Effector CD4-positive, alpha-beta T cell (primary cell): ENCODE results near the gene ATXN7L3.
"Not testable (repeated sequence)": the region's sequence is repeated elsewhere in the genome, so short reads cannot be mapped to it uniquely, and the experiment has no call there.

Experiments
- DNase-seq: peaks from one replicate; pipeline ENCODE4 v3.0.0-alpha.2; 2020
- total RNA-seq: gene quantifications from one replicate; lab custom pipeline; 2026; lab: John Stamatoyannopoulos, UW

The ATXN7L3 gene, protein sequence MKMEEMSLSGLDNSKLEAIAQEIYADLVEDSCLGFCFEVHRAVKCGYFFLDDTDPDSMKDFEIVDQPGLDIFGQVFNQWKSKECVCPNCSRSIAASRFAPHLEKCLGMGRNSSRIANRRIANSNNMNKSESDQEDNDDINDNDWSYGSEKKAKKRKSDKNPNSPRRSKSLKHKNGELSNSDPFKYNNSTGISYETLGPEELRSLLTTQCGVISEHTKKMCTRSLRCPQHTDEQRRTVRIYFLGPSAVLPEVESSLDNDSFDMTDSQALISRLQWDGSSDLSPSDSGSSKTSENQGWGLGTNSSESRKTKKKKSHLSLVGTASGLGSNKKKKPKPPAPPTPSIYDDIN
- total RNA-seq = 114 reads per million, percentile 85 among the genes with 10 or more reads in this experiment

DNA sequence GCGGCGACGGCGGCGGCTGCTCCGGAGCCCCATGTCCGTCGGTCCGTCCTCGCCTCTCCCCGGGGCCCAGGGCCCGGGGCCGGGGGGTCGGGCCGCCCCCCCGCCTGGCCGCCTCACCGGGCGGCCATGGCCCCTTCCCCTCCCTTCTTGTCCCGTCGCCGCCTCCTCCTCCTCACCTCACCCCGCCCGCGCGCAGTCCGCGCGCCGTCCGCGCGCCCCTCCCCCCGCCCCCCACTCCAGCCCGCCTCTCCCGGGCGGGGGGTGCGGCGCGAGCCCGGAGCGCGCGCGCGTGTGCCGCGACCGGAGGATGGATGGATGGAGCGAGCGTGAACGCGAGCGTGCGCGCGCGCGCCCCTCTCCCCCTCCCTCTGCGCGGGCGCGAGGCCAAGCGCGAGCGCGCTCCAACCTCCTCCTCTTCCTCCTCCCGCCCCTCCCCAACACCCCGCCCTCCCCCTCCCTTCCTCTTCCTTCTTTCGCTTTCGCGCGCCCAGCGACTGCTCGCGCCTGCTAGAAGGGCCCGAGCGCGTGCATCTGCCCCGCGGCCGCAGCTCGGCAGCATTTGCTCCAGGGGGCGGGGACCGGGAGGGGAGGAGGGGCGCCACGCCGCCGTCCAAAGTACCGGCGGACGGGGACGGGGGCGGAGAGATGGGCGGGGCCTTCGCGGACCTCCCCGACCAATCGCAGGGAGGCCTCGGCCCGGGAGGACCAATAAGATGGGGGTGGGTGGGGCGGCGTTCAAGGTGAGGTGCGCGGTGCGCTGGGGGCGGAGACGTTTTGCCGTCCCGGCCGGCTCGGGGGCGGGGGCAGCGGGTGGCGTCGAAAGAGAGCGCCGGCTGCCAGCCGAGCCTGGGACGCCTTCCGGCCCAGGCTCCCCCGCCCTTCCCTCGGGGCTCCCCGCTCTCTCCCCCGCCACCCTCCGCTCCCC is at the start of gene ATXN7L3:
ATXN7L3 (minus strand) TSS at position 332 of the 925 bp plus-strand sequence. CDS start 1,814 bp downstream, outside the sequence.
- peak; percentile 97 for DNase-seq

- DNase-seq = no peak
These were observed 48.4 kb upstream of the ATXN7L3 start for GRCh38 chr17:44247876-44248736.

- no peak for DNase-seq
These were observed 47.8 kb upstream of the ATXN7L3 start for GRCh38 chr17:44247440-44247841.

DNA sequence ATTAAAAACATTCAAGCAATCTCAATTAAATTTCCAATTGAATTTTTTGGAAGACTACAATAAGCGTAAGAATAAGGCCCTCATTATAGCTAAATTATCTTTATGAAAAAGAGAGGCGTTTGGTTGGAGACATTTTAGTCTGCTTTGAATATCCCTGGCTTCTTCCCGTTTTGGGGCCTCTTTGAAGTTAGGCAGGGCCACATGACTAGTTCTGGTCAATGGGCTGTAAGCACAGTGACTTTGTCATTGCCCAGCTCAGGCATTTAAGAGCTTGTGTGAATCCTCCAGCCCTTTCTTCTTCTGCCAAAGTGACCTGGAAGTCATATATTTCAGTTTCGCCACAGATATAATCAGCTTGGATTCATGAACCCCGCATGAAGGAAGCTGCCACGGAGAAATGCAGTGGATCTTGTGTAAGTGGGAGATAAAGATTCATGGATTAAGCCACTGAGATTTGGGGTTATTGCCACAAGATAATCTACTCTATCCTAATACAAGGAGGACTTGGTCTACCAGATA is 41.5 kb upstream of the ATXN7L3 start:
- DNase-seq = no peak

GRCh38 chr17:44237886-44238285 is 38.2 kb upstream of the ATXN7L3 start:
- not testable (repeated sequence) for DNase-seq

DNA sequence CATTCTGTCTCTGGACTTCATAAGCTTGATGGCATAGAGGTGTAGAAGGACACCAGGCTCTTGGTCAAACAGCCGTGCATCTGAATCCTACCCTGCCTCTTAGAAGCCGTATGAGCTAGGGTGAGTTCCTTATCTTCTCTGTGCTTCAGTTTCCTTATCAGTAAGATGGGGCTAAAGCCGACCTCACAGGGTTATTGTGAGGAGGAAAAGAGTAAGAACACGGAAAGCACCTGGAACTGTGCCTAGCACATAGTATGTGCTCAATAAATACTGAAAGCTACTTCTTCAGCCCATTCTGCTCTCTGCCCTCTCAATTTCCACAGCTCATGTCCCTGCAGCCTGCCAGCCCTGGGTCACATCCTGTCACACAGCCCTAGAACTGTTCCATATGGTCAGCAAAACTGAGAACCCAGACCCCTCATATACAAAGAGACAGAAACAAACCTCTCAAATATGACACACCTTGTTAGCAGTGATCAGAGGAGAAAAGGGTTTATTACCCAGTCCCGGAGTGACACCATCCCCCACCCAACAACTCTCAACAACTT is 36.8 kb upstream of the ATXN7L3 start:
- DNase-seq = no peak

DNA sequence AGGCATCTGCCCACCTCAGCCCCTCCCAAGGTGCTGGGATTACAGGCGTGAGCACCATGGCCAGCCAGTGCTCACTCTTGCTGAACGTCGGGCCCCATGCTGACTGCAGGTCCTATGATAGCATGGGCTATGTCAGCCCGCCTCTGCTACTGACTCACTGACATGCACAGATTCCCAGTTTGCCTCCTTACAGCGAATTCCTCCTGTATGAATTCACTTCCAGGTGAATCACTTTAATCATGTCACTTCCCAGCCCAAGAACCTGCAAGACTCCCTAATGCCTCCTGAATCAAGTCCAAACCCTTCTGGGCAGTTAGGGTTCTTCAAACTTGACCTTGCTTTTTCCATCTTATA is 35.9 kb upstream of the ATXN7L3 start:
- no peak for DNase-seq

DNA sequence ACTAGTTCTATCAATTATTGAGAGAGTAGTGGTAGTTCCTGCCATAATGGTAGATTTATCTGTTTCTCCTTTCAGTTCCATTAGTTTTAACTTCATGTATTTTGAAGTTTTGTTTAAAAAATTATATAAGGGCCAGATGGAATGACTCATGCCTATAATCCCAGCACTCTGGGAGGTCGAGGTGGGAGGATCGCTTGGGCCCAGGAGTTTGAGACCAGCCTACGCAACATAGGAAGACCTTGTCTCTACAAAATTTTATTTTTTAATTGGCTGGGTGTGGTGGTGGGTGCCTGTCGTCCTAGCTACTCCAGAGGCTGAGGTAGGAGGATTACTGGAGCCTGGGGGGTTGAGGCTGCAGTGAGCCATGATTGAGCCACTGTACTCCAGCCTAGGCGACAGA is 33.9 kb upstream of the ATXN7L3 start:
- no peak for DNase-seq

DNA sequence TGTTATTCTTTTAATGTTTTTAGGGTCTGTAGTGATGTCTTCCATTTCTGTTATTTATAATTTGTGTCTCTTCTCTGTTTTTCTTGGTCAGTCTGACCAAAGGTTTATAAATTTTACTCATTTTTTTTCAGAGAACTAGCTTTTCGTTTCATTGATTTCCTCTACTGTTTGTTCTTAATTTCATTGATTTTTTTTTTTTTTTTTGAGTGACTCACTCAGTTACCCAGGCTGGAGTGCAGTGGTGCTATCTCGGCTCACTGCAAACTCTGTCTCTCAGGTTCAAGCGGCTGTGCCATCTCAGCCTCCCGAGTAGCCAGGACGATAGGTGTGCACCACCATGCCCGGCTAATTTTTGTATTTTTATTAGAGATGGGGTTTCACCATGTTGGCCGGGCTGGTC is 32.4 kb upstream of the ATXN7L3 start:
- no peak for DNase-seq

DNA sequence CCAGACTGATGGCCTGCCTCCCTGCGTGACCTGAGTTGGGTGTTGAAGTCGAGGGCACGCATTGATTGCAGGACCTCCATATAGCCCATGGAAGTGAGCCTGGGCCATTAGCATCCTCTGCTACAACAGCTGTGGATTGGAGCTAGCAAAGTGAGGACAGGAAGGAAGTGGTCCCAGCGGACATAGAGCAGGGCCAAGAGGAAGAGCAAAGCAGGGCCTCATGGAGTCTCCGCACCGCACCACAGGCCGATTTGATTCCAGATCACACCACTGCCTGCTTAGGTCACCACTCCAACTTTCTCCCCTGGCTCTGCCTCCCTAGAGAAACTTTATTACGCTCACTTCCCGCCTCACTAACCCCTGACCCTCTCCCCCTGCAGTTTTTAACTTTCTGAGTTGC is 30.5 kb upstream of the ATXN7L3 start:
- DNase-seq = no peak

- no peak for DNase-seq
These were observed 29.4 kb upstream of the ATXN7L3 start for GRCh38 chr17:44229090-44229489.

- DNase-seq = no peak
These were observed 23.9 kb upstream of the ATXN7L3 start for GRCh38 chr17:44223541-44224071.

DNA sequence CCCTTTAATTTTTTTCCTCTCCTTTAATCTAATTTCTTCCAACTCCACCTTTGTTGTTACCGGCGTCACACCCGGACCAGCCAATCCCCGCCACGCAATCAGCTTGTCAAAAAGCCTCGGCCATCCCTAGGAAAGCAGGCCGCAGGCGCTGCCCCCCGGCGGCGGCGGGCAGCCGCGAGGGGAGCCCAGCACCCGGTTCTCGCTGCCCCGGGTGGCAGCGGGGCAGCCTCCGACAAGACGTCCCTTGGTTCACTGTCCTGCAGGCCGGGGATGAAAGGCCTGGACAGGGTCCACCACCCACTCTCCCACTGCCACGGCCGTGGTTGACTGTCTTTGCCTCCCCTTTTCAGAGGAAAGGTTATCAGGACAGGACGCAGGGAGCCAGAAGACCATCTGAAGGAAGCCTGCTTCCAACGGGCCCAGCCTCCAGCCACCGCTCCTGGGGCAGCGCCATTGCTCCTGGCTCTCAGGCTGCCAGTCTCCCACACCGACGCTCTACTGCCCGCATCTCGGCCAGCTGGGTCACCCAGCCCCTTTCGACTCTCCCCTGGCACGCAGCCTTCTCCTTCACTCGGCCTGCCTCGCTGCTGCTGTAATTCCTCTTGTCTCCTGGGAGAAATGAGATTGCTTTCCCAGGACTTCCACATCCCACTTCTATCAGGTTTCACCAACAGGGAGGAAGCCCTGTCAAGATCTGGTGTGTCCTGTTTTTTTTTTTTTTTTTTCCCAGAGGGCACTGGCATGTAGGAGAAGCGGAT is 22.6 kb upstream of the ATXN7L3 start:
- DNase-seq = peak; percentile 27

DNA sequence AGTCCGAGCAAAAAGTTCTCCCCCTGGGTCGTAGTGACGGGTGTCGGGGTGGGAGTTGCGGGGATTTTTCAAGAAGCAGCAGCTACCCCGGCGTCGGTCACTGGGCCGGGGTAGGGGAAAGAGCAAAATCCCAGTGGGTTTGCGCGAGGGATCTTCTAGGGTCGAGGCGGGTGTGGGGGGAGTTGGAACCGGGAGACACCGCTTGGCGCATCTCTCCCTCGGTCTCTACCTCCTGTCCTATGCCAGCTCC is 22.1 kb upstream of the ATXN7L3 start:
- DNase-seq = no peak

DNA sequence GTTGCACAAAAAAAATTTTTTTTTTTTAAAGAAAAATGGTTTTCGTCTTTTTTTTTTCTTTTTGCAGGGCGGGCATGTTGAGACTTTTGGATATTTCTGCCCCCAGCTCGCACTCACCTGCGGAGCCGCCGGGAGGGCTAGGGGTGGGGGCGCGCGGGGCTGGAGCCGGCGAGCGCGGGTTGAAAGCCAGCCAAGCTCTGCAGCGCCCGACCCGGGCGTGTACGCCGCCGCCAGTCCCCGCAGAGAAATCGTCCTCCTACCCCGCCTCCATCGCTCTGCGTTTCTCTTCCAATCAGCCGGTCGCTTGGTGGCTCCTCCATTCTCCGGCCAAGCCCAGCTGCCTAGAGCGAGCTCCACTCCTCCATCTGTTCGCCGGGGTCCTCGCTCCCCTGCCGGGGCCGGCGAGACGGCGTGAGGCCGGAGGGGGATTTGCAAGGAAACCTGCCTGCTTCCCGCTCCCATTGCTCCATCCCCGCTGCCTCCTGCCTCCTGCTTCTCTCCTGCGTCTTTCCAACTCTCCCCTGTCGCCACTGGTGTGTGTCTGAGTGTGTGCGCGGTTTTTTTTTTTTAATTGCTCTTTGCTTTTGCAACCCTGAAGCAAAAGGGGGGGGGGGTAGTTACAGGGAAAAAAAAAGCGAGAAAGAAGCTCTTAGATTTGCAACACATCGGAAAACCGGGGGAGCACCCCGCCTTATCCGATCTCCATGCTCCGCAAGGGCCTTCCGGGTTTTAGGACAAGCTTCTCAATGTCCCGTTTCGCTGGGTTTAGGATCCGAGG is 21.6 kb upstream of the ATXN7L3 start:
- DNase-seq = peak; percentile 56

DNA sequence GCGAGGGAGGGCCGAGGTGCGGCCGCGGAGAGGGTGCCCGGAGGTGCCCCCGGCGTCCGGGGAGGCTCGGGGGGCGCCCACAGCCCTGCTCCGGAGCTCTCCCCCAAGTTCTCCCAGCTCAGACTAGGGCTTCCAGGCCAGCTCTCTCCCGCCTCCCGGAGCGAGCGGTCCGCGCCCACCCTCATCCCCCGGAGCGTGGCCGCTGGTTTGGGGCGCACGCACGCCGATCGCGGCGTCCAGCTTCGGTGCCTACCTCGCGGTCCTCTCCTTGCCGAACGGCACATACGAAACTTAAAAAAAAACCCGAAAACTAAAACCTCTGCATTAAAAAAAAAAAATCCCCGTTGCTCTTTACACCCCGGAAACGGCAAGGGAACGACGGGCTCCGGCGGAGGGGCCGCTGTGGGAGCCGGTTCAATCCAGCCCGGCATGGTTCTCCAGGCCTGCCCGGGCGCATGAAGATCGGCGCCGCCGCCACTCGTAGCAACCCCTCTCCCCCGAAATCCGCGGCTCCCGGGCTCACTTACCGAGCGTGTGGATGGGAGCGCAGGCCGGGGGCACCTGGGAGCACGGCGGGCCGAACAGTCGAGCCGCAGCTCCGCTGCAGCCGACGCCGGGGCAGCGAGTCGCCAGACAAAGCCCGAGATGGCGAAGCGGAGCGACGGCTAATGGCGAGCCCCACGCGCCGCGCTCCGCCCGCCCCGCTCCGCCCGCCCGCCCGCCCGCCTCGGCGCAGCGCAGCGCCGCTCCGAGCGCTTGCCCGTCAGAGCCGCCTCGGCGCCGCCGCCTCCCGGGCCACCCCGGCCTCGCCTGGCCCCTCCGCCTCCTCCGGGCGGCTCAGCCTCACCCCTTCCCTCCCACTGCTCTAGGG is 20.8 kb upstream of the ATXN7L3 start:
- DNase-seq = peak; percentile 54

- DNase-seq = peak; percentile 63
These were observed 20.0 kb upstream of the ATXN7L3 start, which contains the start of gene UBTF for GRCh38 chr17:44219616-44220212. Gene UBTF, minus strand, starts transcription at chr17:44219675. Its CDS starts 1,446 bp downstream, at chr17:44218229.

GRCh38 chr17:44219108-44219615 is 19.5 kb upstream of the ATXN7L3 start:
- DNase-seq = peak; percentile 57
